Renal cortical epithelial cell (primary cell): ENCODE results near the gene NPIPA8. TPM values are rescaled to one million over a fixed set of nuclear protein-coding genes. Genes with fewer than 3 reads are reported as not detected.
"Not testable (repeated sequence)": the region's sequence is repeated elsewhere in the genome, so short reads cannot be mapped to it uniquely, and the experiment has no call there.

Experiments used
- DNase-seq: peaks from one replicate; pipeline ENCODE4 v3.0.0-alpha.2; 2011; ENCODE audit warnings: low read depth
- total RNA-seq: library from RNA; depleted of rRNA; stranded (reverse); fragments of >200 nt; gene quantifications from 2 replicates; pipeline ENCODE4 v1.2.3, GENCODE V29; 2014

NPIPA8 gene
- not detected in 2 replicates for total RNA-seq

- DNase-seq = not testable (repeated sequence)
These were observed at the start of gene NPIPA8 for GRCh38 chr16:18336636-18337035. Gene NPIPA8, minus strand, starts transcription at chr16:18336736. Its CDS starts 4,074 bp downstream, at chr16:18332662.

GRCh38 chr16:18385285-18385684, 48.7 kb upstream of the NPIPA8 start:
- not testable (repeated sequence) for DNase-seq

- not testable (repeated sequence) for DNase-seq
These were observed 48.3 kb upstream of the NPIPA8 start for GRCh38 chr16:18384869-18385268.

- DNase-seq = not testable (repeated sequence)
These were observed 47.6 kb upstream of the NPIPA8 start for GRCh38 chr16:18384098-18384636.

GRCh38 chr16:18382696-18383095, 46.2 kb upstream of the NPIPA8 start:
- not testable (repeated sequence) for DNase-seq

GRCh38 chr16:18347742-18348141, 11.2 kb upstream of the NPIPA8 start:
- not testable (repeated sequence) for DNase-seq

GRCh38 chr16:18346993-18347392, 10.5 kb upstream of the NPIPA8 start:
- not testable (repeated sequence) for DNase-seq

GRCh38 chr16:18344634-18345033, 8.1 kb upstream of the NPIPA8 start:
- DNase-seq = not testable (repeated sequence)

- DNase-seq = not testable (repeated sequence)
These were observed 5.5 kb upstream of the NPIPA8 start for GRCh38 chr16:18341986-18342385.

GRCh38 chr16:18341417-18341960, 5.0 kb upstream of the NPIPA8 start:
- not testable (repeated sequence) for DNase-seq

GRCh38 chr16:18339210-18339609, 2.7 kb upstream of the NPIPA8 start:
- not testable (repeated sequence) for DNase-seq

GRCh38 chr16:18311811-18312210, 24.7 kb downstream of the NPIPA8 start:
- DNase-seq = not testable (repeated sequence)

- not testable (repeated sequence) for DNase-seq
These were observed 27.4 kb downstream of the NPIPA8 start for GRCh38 chr16:18309159-18309558.

- DNase-seq = not testable (repeated sequence)
These were observed 29.3 kb downstream of the NPIPA8 start for GRCh38 chr16:18307241-18307640.

GRCh38 chr16:18306066-18306465, 30.5 kb downstream of the NPIPA8 start:
- not testable (repeated sequence) for DNase-seq

- DNase-seq = not testable (repeated sequence)
These were observed 33.4 kb downstream of the NPIPA8 start for GRCh38 chr16:18303059-18303706.

GRCh38 chr16:18297714-18298113, 38.8 kb downstream of the NPIPA8 start:
- not testable (repeated sequence) for DNase-seq

GRCh38 chr16:18296931-18297330, 39.6 kb downstream of the NPIPA8 start:
- DNase-seq = not testable (repeated sequence)

- DNase-seq = not testable (repeated sequence)
These were observed 42.2 kb downstream of the NPIPA8 start for GRCh38 chr16:18294371-18294770.

- DNase-seq = not testable (repeated sequence)
These were observed 43.1 kb downstream of the NPIPA8 start for GRCh38 chr16:18293337-18293956.

- DNase-seq = not testable (repeated sequence)
These were observed 45.6 kb downstream of the NPIPA8 start for GRCh38 chr16:18290959-18291358.

GRCh38 chr16:18286342-18286741, 50.2 kb downstream of the NPIPA8 start:
- not testable (repeated sequence) for DNase-seq

- DNase-seq = not testable (repeated sequence)
These were observed 56.2 kb downstream of the NPIPA8 start for GRCh38 chr16:18280319-18280718.
